IMR-90 (cell line): ENCODE measurements around the gene SERF2. TPM values are rescaled to one million over a fixed set of nuclear protein-coding genes. Genes with fewer than 3 reads are reported as not detected.

Source experiments
- ATAC-seq: fragments of 200-7000 bp; cut with Tn5 transposase; 2 replicates; pipeline ENCODE4 v1.9.1; 2020; ENCODE audit warnings: low read depth, mild to moderate bottlenecking, moderate library complexity
- BruUV-seq: library from RNA; stranded (reverse); fragments of 400-500 nt; replicated peaks from 2 replicates; lab custom pipeline; 2021; lab: Mats Ljungman, UMichigan
- CTCF ChIA-PET: fragments of 300-600 bp; formaldehyde crosslinking; extraction: SDS; loops from one replicate; lab custom pipeline; 2021; ENCODE audit warnings: antibody characterized with exemption; lab: Yijun Ruan, JAX
- POLR2A ChIA-PET: fragments of 300-600 bp; sonication (Branson Sonifier 250); formaldehyde crosslinking; loops from one replicate; lab custom pipeline; 2022; ENCODE audit warnings: antibody characterized with exemption; ENCODE audit not compliant: unreplicated experiment; lab: Charles Lee
- DNase-seq: peaks from one replicate; pipeline ENCODE4 v3.0.0; 2013
- H2AFZ ChIP-seq: replicated peaks from 2 replicates; pipeline ENCODE3; 2013; ENCODE audit warnings: low read length, mild to moderate bottlenecking; ENCODE audit not compliant: poor library complexity
- H2AK5ac ChIP-seq: 2 replicates; pipeline ENCODE4 v1.6.1; 2013; ENCODE audit warnings: low read depth, low read length, inconsistent platforms
- H2AK9ac ChIP-seq: replicated peaks from 2 replicates; pipeline ENCODE3; 2013; ENCODE audit warnings: mild to moderate bottlenecking, low read depth, low read length, moderate library complexity; ENCODE audit not compliant: poor library complexity
- H2BK120ac ChIP-seq: 2 replicates; pipeline ENCODE4 v1.6.1; 2013; ENCODE audit warnings: low read depth, low read length, inconsistent platforms
- H2BK15ac ChIP-seq: 3 replicates; pipeline ENCODE4 v1.6.1; 2013; ENCODE audit warnings: low read depth, low read length, inconsistent platforms
- H2BK20ac ChIP-seq: 2 replicates; pipeline ENCODE4 v1.6.1; 2013; ENCODE audit warnings: low read depth, mild to moderate bottlenecking, inconsistent platforms, low read length, moderate library complexity
- H2BK5ac ChIP-seq: 2 replicates; pipeline ENCODE4 v1.6.1; 2013; ENCODE audit warnings: mild to moderate bottlenecking, low read depth, low read length, inconsistent platforms; ENCODE audit not compliant: poor library complexity, severe bottlenecking
- H3K14ac ChIP-seq: replicated peaks from 2 replicates; pipeline ENCODE4 v1.6.1; 2013; ENCODE audit warnings: low read depth, low read length, inconsistent platforms
- H3K18ac ChIP-seq: 2 replicates; pipeline ENCODE4 v1.6.1; 2013; ENCODE audit warnings: low read depth, low read length, control low read depth
- H3K23ac ChIP-seq: 2 replicates; pipeline ENCODE4 v1.6.1; 2013; ENCODE audit warnings: low read depth, low read length, inconsistent platforms
- H3K27ac ChIP-seq: 2 replicates; pipeline ENCODE4 v1.5.1; 2013; ENCODE audit warnings: mild to moderate bottlenecking, control low read depth, low read length; ENCODE audit not compliant: insufficient read depth
- H3K27me3 ChIP-seq: 2 replicates; pipeline ENCODE4 v1.6.1; 2013; ENCODE audit warnings: low read length; ENCODE audit not compliant: control insufficient read depth, insufficient read depth
- H3K36me3 ChIP-seq: 2 replicates; pipeline ENCODE4 v1.6.1; 2013; ENCODE audit warnings: low read length, mixed read lengths; ENCODE audit not compliant: control insufficient read depth, insufficient read depth
- H3K4ac ChIP-seq: 2 replicates; pipeline ENCODE4 v1.6.1; 2013; ENCODE audit warnings: low read depth, low read length, inconsistent platforms
- H3K4me1 ChIP-seq: 2 replicates; pipeline ENCODE4 v1.6.1; 2013; ENCODE audit warnings: low read length, mixed read lengths; ENCODE audit not compliant: control insufficient read depth, insufficient read depth
- H3K4me2 ChIP-seq: 2 replicates; pipeline ENCODE4 v1.6.1; 2013; ENCODE audit warnings: low read depth, mild to moderate bottlenecking, control low read depth, low read length, moderate library complexity
- H3K4me3 ChIP-seq: 2 replicates; pipeline ENCODE4 v1.5.1; 2013; ENCODE audit warnings: low read depth, mild to moderate bottlenecking, control low read depth, low read length, moderate library complexity; ENCODE audit not compliant: insufficient read depth
- H3K56ac ChIP-seq: 2 replicates; pipeline ENCODE4 v1.6.1; 2013; ENCODE audit warnings: low read length, inconsistent platforms; ENCODE audit not compliant: insufficient read depth; ENCODE audit errors: extremely low read depth
- H3K79me1 ChIP-seq, 2 experiments: 2 replicates each; pipeline ENCODE4 v1.6.1; 2013; ENCODE audit warnings: low read length in 2 of 2, inconsistent platforms in 1 of 2, low read depth in 1 of 2
- H3K9ac ChIP-seq: 2 replicates; pipeline ENCODE4 v1.6.1; 2013; ENCODE audit warnings: low read depth, low read length, control low read depth
- H3K9me1 ChIP-seq: 2 replicates; pipeline ENCODE4 v1.6.1; 2013; ENCODE audit warnings: low read length, inconsistent platforms; ENCODE audit not compliant: insufficient read depth
- H3K9me3 ChIP-seq: 2 replicates; pipeline ENCODE4 v1.6.1; 2013; ENCODE audit warnings: low read length; ENCODE audit not compliant: control insufficient read depth, insufficient read depth
- H4K20me1 ChIP-seq: 2 replicates; pipeline ENCODE4 v1.6.1; 2013; ENCODE audit warnings: low read length, inconsistent platforms; ENCODE audit not compliant: insufficient read depth
- H4K5ac ChIP-seq: 2 replicates; pipeline ENCODE4 v1.6.1; 2013; ENCODE audit warnings: mild to moderate bottlenecking, low read depth, low read length, control low read depth
- H4K8ac ChIP-seq, 2 experiments: 2 replicates each; pipeline ENCODE4 v1.6.1; 2013; ENCODE audit warnings: low read depth in 2 of 2, low read length in 2 of 2, control low read depth in 1 of 2, inconsistent platforms in 1 of 2
- H4K91ac ChIP-seq: 2 replicates; pipeline ENCODE4 v1.6.1; 2013; ENCODE audit warnings: low read depth, low read length, inconsistent platforms; ENCODE audit not compliant: insufficient read depth
- CTCF ChIP-seq: conservative IDR thresholded peaks from 2 replicates; pipeline ENCODE4 v1.5.1; 2012; ENCODE audit warnings: mild to moderate bottlenecking, low read depth, low read length, improper control_type of control experiment
- RAD21 ChIP-seq: IDR thresholded peaks from 2 replicates; pipeline ENCODE4 v1.6.1; 2012; ENCODE audit warnings: low read length, improper control_type of control experiment
- SMC3 ChIP-seq: fragments of 150-350 bp; IDR thresholded peaks from 2 replicates; pipeline ENCODE4 v1.6.1; 2016; ENCODE audit warnings: low read depth, mild to moderate bottlenecking, antibody characterized with exemption, low read length, moderate library complexity
- WGBS, 2 experiments: methylation state at CpG; one replicate each; pipeline versions ENCODE4 v1.1.5 to v1.1.7; 2013; ENCODE audit warnings: missing lambda C conversion rate in 2 of 2; ENCODE audit not compliant: insufficient read length in 1 of 2; ENCODE audit errors: extremely low coverage in 2 of 2; 5-methylcytosine and 5-hydroxymethylcytosine counted together
- dilution Hi-C: fragments of 300-500 bp; cut with HindIII; formaldehyde crosslinking; loops from one replicate; pipeline ENCODE4 v1.14.3; 2018; ENCODE audit warnings: low sequenced_read_pairs; ENCODE audit not compliant: unreplicated experiment
- in situ Hi-C: fragments of 300-500 bp; cut with MboI; formaldehyde crosslinking; loops from 3 replicates; pipeline ENCODE4 v1.14.3; 2019; ENCODE audit warnings: low sequenced_read_pairs, inconsistent platforms, mixed read lengths
- intact Hi-C: fragments of 100-400 bp; cut with micrococcal nuclease; formaldehyde crosslinking; loops from 2 replicates; pipeline ENCODE4 v1.10.0; 2022
- polyA plus RNA-seq, 3 experiments: library from polyadenylated mRNA; depleted of rRNA; stranded (reverse); fragments of >200 nt; gene quantifications; 2 replicates each; pipeline ENCODE4 v1.2.3, GENCODE V29; 2012; ENCODE audit warnings: low replicate concordance in 1 of 3
- total RNA-seq: library from RNA; depleted of rRNA; stranded (reverse); fragments of >200 nt; gene quantifications from 2 replicates; pipeline ENCODE4 v1.2.3, GENCODE V29; 2012

The SERF2 gene
- total and polyA plus RNA-seq, 2 of the 4 experiments (the other 2 are of a cell fraction), result 526 to 2,187 TPM

GRCh38 chr15:43775411-43775965, 16.6 kb upstream of the SERF2 start:
- WGBS, 2 experiments, result no CpG with 5 or more reads among the region's 1 CpG
- peak overlapping the region; percentile 34 for H2AFZ ChIP-seq
- no peak overlapping the region for H2BK20ac ChIP-seq
- H3K27ac ChIP-seq, result no peak overlapping the region
- H3K4me3 ChIP-seq, result no peak overlapping the region
- H3K56ac ChIP-seq, result no peak overlapping the region
- ChIA-PET CTCF (no interaction called here), POLR2A (no interaction called here)
- H4K8ac ChIP-seq, result no peak overlapping the region
- intact Hi-C loops, result loop anchor here (10.0 kb wide), 1 partner anchor 261 kb away; the partner anchor contains the start of gene MAP1A
- H3K9me1 ChIP-seq, result 0 out of 2 replicates have a peak, but pooled peaks cover 4% of the 10 kb centered on the region
- peaks cover 5 to 6% of the 10 kb centered on the region in 2 experiments; a peak in 2 of 4 replicates for H3K79me1 ChIP-seq
- H2BK5ac ChIP-seq, result no peak overlapping the region
- no peak overlapping the region for H4K5ac ChIP-seq
- no TSS peak for BruUV-seq
- no peak overlapping the region for H4K91ac ChIP-seq
- ATAC-seq, result no peak
- H3K9me3 ChIP-seq, result no peaks in the 10 kb centered on the region
- in situ Hi-C loops, result no loop called here
- TF ChIP-seq RAD21 (no peak), SMC3 (peak; percentile 13; the same call in 1 of the 2 replicates), CTCF (peak; percentile 30; the same call in 1 of the 2 replicates)
- H3K4me2 ChIP-seq, result no peak overlapping the region
- no peak overlapping the region for H3K4ac ChIP-seq
- no peak overlapping the region for H3K14ac ChIP-seq
- dilution Hi-C loops, result no loop called here
- H3K36me3 ChIP-seq, result peaks cover 11% of the 10 kb centered on the region
- H3K23ac ChIP-seq, result no peak overlapping the region
- H3K27me3 ChIP-seq, result no peaks in the 10 kb centered on the region
- H2AK9ac ChIP-seq, result peak overlapping the region; percentile 71
- no peak overlapping the region for H2AK5ac ChIP-seq
- H3K9ac ChIP-seq, result no peak overlapping the region
- no peak overlapping the region for H3K18ac ChIP-seq
- H2BK120ac ChIP-seq, result no peak overlapping the region
- peaks cover 5% of the 10 kb centered on the region; the same call in 1 of the 2 replicates for H3K4me1 ChIP-seq
- DNase-seq, result peak; percentile 58
- no peaks in the 10 kb centered on the region; the same call in 1 of the 2 replicates for H4K20me1 ChIP-seq
- no peak overlapping the region for H2BK15ac ChIP-seq
